Smooth muscle cell (in vitro differentiated cells): ENCODE results near the gene PI4KA. TPM values are rescaled to one million over a fixed set of nuclear protein-coding genes. Genes with fewer than 3 reads are reported as not detected.

Experiments
- DNase-seq: peaks from one replicate; lab custom pipeline; 2025; ENCODE audit not compliant: unreplicated experiment; lab: John Stamatoyannopoulos, UW
- H2AFZ ChIP-seq: fragments of 200-600 bp; sonication (generic); 2 replicates; pipeline ENCODE4 v1.6.0; 2016; ENCODE audit warnings: antibody characterized with exemption, low read depth, mild to moderate bottlenecking
- H3F3A ChIP-seq: fragments of 200-600 bp; sonication (generic); 2 replicates; pipeline ENCODE4 v1.6.0; 2017; ENCODE audit warnings: antibody characterized with exemption, low read depth
- H3K27ac ChIP-seq: fragments of 200-600 bp; sonication (generic); 2 replicates; pipeline ENCODE4 v1.5.1; 2016; ENCODE audit warnings: low read depth, mild to moderate bottlenecking
- H3K27me3 ChIP-seq: fragments of 200-600 bp; sonication (generic); 2 replicates; pipeline ENCODE4 v1.6.1; 2016; ENCODE audit warnings: low read depth, mild to moderate bottlenecking
- H3K36me3 ChIP-seq: fragments of 200-600 bp; sonication (generic); 2 replicates; pipeline ENCODE4 v1.5.1; 2016; ENCODE audit warnings: low read depth
- H3K4me1 ChIP-seq: fragments of 200-600 bp; sonication (generic); 2 replicates; pipeline ENCODE4 v1.5.1; 2016; ENCODE audit warnings: low read depth
- H3K4me2 ChIP-seq: fragments of 200-600 bp; sonication (generic); 2 replicates; pipeline ENCODE4 v1.6.0; 2016; ENCODE audit warnings: mild to moderate bottlenecking
- H3K4me3 ChIP-seq: fragments of 200-600 bp; sonication (generic); 2 replicates; pipeline ENCODE4 v1.5.1; 2016; ENCODE audit warnings: mild to moderate bottlenecking
- H3K79me2 ChIP-seq: fragments of 200-600 bp; sonication (generic); 2 replicates; pipeline ENCODE4 v1.6.0; 2016; ENCODE audit warnings: low read depth, mild to moderate bottlenecking
- H3K9ac ChIP-seq: fragments of 200-600 bp; sonication (generic); 2 replicates; pipeline ENCODE4 v1.6.0; 2016; ENCODE audit warnings: low read depth
- H3K9me3 ChIP-seq: fragments of 200-600 bp; sonication (generic); replicated peaks from 2 replicates; pipeline ENCODE4 v1.5.1; 2016; ENCODE audit warnings: low read depth
- H4K20me1 ChIP-seq: fragments of 200-600 bp; sonication (generic); 2 replicates; pipeline ENCODE4 v1.6.0; 2016; ENCODE audit warnings: low read depth
- WGBS: methylation state at CpG from one replicate; pipeline ENCODE4 v1.1.7; 2016; ENCODE audit warnings: low lambda C conversion rate; 5-methylcytosine and 5-hydroxymethylcytosine counted together
- polyA plus RNA-seq: library from polyadenylated mRNA; unstranded; fragments of >200 nt; fragmentation: Nextera tagmentation; extraction: Ambion mirVana; gene quantifications from 2 replicates; pipeline ENCODE4 v1.2.1, GENCODE V29; 2016
- total RNA-seq: library from RNA; depleted of rRNA; stranded (reverse); fragments of >200 nt; gene quantifications from 2 replicates; pipeline ENCODE4 v1.2.3, GENCODE V29; 2014
- TF ChIP-seq, protein P1 (sequence below): fragments of 200-600 bp; sonication (generic); IDR thresholded peaks from 2 replicates; pipeline ENCODE4 v1.5.1; 2017; ENCODE audit warnings: borderline replicate concordance, mild to moderate bottlenecking, antibody characterized with exemption; ENCODE audit not compliant: insufficient read depth, poor library complexity, severe bottlenecking

PI4KA gene
- total and polyA plus RNA-seq, 2 experiments from 2014 or later = 23.5 to 33.2 TPM

DNA sequence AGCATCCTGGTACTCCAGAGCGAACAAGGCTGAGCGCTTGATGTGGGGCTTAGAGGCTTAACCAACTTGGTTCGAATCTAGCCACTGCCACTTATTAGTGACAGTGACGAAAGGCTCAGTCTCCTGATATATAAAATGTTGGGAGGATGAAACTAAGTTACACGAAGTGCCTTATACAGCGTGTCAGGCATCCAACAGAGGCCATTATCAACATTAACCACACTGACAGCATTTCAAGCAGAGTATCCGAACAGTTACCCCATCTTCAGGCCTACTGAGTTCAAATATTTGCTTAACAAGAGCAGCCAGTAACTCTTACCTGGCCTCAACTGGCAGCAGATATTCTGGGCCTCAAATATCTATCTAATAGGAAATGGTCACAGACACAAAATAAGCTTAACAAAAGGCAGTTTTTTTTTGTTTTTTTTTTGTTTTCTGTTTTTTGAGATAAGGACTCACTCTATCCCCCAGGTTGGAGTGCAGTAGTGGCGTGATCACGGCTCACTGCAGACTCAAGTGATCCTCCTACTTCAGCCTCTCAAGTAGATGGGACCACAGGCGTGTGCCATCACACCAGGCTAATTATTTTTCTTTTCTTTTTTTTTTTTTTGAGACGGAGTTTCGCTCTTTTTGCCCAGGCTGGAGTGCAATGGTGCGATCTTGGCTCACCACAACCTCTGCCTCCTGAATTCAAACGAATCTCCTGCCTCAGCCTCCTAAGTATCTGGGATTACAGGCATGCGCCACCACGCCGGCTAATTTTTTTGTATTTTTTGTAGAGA is 81.8 kb downstream of the PI4KA start:
- no peaks in the 10 kb centered on the region for H3F3A ChIP-seq
- no peaks in the 10 kb centered on the region for H3K79me2 ChIP-seq
- H3K27me3 ChIP-seq = no peaks in the 10 kb centered on the region
- H2AFZ ChIP-seq = no peak overlapping the region
- 96% methylated on average over 17 of the region's 17 CpGs for WGBS
- no peaks in the 10 kb centered on the region for H3K4me1 ChIP-seq
- H4K20me1 ChIP-seq = no peaks in the 10 kb centered on the region
- H3K9me3 ChIP-seq = no peaks in the 10 kb centered on the region
- no peak overlapping the region for H3K27ac ChIP-seq
- TF ChIP-seq, protein P1, sequence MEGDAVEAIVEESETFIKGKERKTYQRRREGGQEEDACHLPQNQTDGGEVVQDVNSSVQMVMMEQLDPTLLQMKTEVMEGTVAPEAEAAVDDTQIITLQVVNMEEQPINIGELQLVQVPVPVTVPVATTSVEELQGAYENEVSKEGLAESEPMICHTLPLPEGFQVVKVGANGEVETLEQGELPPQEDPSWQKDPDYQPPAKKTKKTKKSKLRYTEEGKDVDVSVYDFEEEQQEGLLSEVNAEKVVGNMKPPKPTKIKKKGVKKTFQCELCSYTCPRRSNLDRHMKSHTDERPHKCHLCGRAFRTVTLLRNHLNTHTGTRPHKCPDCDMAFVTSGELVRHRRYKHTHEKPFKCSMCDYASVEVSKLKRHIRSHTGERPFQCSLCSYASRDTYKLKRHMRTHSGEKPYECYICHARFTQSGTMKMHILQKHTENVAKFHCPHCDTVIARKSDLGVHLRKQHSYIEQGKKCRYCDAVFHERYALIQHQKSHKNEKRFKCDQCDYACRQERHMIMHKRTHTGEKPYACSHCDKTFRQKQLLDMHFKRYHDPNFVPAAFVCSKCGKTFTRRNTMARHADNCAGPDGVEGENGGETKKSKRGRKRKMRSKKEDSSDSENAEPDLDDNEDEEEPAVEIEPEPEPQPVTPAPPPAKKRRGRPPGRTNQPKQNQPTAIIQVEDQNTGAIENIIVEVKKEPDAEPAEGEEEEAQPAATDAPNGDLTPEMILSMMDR = no peak
- no peak for DNase-seq
- H3K9ac ChIP-seq = no peak overlapping the region
- H3K4me3 ChIP-seq = no peak overlapping the region
- H3K4me2 ChIP-seq = no peak overlapping the region
- H3K36me3 ChIP-seq = no peaks in the 10 kb centered on the region

GRCh38 chr22:20775342-20775895 is 83.2 kb downstream of the PI4KA start:
- Histone ChIP-seq H3K9me3 (no peaks in the 10 kb centered on the region), H2AFZ (no peak overlapping the region), H3K4me1 (no peaks in the 10 kb centered on the region), H3K27me3 (no peaks in the 10 kb centered on the region), H3K4me3 (no peak overlapping the region), H4K20me1 (no peaks in the 10 kb centered on the region), H3K9ac (no peak overlapping the region), H3F3A (no peaks in the 10 kb centered on the region), H3K27ac (no peak overlapping the region), H3K36me3 (no peaks in the 10 kb centered on the region), H3K4me2 (no peak overlapping the region), H3K79me2 (no peaks in the 10 kb centered on the region)
- 90% methylated on average over 4 of the region's 4 CpGs for WGBS
- no peak for DNase-seq
- TF ChIP-seq, protein P1 = no peak

DNA sequence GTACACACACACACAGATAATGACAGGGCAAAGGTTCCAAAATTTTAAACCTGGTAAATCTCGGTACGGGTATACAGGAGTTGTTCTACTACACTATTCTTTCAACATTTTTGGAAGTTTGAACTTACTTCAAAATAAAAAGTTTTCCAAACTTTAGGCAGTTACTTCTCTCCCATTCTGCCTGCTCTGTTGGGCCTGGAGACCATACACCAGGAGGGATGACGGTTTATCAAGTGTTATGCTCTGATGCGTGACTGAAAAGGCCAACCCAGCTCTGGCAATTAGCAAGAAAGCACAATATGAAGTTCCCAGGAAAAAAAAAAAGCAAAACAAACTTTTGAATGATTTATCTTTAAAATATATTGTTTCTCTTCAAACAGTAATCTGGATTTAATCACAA is 83.7 kb downstream of the PI4KA start:
- no peak overlapping the region for H3K4me3 ChIP-seq
- H3K4me2 ChIP-seq = no peak overlapping the region
- H4K20me1 ChIP-seq = no peaks in the 10 kb centered on the region
- no peak overlapping the region for H2AFZ ChIP-seq
- H3K27ac ChIP-seq = no peak overlapping the region
- 98% methylated on average over 4 of the region's 4 CpGs for WGBS
- no peak overlapping the region for H3K9ac ChIP-seq
- no peaks in the 10 kb centered on the region for H3K4me1 ChIP-seq
- H3K79me2 ChIP-seq = no peaks in the 10 kb centered on the region
- no peaks in the 10 kb centered on the region for H3K36me3 ChIP-seq
- DNase-seq = no peak
- TF ChIP-seq, protein P1 = no peak
- H3K9me3 ChIP-seq = no peaks in the 10 kb centered on the region
- no peaks in the 10 kb centered on the region for H3K27me3 ChIP-seq
- H3F3A ChIP-seq = no peaks in the 10 kb centered on the region
